K562 (cell line): Measurements from ENCODE around the gene RPRD1B.
A peak's percentile ranks its signal among the peaks of the same experiment; 100 is the strongest.

ENCODE experiments used
- EGR1 ChIP-seq: fragments of 450-650 bp; conservative IDR thresholded peaks from 2 replicates; pipeline ENCODE4 v1.6.1; 2017; ENCODE audit warnings: mild to moderate bottlenecking
- GATA2 ChIP-seq: sonication (generic); formaldehyde crosslinking; IDR thresholded peaks from 2 replicates; pipeline ENCODE4 v1.4.0; 2020; ENCODE audit warnings: mild to moderate bottlenecking, missing genetic modification reagents
- HNRNPL ChIP-seq: fragments of 200-400 bp; formaldehyde crosslinking; IDR thresholded peaks from 2 replicates; pipeline ENCODE4 v1.6.1; 2017; ENCODE audit warnings: low read depth, mild to moderate bottlenecking, low read length
- LCOR ChIP-seq: sonication (generic); formaldehyde crosslinking; IDR thresholded peaks from 2 replicates; pipeline ENCODE4 v1.8.0; 2022; ENCODE audit warnings: mild to moderate bottlenecking, missing genetic modification reagents
- POLR2A ChIP-seq: fragments of 450-650 bp; conservative IDR thresholded peaks from 2 replicates; pipeline ENCODE4 v1.6.1; 2016
- SIN3A ChIP-seq, 2 experiments: fragments of 150-350 bp in 1 of 2; IDR thresholded peaks; 2 replicates each; pipeline ENCODE4 v1.6.1; 2011 to 2016; ENCODE audit warnings: borderline replicate concordance in 2 of 2, low read depth in 2 of 2, low read length in 2 of 2, mild to moderate bottlenecking in 2 of 2, moderate library complexity in 2 of 2; ENCODE audit not compliant: control insufficient read depth in 1 of 2
- TF ChIP-seq, protein P1 (sequence below), 3 experiments: IDR thresholded peaks in 2 of 3; conservative IDR thresholded peaks in 1 of 3; 2 replicates each; pipeline ENCODE4 v1.5.1; 2011 to 2012; ENCODE audit warnings: low read length in 3 of 3, mild to moderate bottlenecking in 3 of 3, control low read depth in 2 of 3, improper control_type of control experiment in 1 of 3, inconsistent platforms in 1 of 3, low read depth in 1 of 3, mixed read lengths in 1 of 3, moderate library complexity in 1 of 3; ENCODE audit not compliant: insufficient read depth in 2 of 3

DNA sequence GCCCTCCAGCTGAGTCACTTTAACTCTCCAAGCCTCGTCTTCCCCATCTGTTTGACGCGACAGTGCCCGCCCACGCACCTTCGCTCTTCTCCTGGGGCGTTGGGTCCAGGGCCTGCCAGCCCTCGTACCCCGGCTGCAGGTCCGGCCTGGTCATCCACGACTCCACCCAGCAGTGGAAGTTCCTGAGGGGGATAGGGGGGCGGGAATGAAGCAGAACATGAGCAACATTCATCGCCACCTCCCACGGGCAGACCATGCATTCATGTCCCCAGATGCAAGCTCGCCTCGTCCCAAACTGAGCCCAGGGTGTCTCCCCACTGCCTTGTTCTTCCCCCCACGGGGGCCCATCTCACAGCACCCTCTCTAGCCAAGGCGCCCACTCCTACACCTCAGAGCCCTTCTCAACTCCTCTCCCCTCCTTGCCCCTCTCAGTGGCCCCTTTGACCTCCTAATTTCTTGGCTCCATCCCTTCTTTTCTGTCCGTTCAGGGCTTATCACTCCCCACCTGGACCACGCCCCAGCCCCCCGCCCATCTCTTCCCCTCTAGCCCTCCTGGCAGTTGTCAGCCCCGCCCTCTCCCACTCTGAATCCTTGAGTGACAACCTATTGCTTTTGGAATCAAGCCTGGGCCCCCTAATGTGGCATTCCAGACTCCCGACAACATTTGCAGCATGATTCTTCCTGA, 107.8 kb downstream of the RPRD1B start:
- TF ChIP-seq EGR1 = peak; percentile 67
- no peak for TF ChIP-seq POLR2A
- no peak for TF ChIP-seq LCOR (CRISPR knock-in tag)
- TF ChIP-seq, protein P1, sequence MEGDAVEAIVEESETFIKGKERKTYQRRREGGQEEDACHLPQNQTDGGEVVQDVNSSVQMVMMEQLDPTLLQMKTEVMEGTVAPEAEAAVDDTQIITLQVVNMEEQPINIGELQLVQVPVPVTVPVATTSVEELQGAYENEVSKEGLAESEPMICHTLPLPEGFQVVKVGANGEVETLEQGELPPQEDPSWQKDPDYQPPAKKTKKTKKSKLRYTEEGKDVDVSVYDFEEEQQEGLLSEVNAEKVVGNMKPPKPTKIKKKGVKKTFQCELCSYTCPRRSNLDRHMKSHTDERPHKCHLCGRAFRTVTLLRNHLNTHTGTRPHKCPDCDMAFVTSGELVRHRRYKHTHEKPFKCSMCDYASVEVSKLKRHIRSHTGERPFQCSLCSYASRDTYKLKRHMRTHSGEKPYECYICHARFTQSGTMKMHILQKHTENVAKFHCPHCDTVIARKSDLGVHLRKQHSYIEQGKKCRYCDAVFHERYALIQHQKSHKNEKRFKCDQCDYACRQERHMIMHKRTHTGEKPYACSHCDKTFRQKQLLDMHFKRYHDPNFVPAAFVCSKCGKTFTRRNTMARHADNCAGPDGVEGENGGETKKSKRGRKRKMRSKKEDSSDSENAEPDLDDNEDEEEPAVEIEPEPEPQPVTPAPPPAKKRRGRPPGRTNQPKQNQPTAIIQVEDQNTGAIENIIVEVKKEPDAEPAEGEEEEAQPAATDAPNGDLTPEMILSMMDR (IDR thresholded peaks at IDR 0.05 in 2 of 3, conservative IDR thresholded peaks at IDR 0.05 in 1 of 3; ENCODE audit: insufficient read depth in 2 of 3, low read depth in 1 of 3, low read length in 3 of 3) = no peak
- no peak for TF ChIP-seq HNRNPL
- TF ChIP-seq SIN3A (IDR thresholded peaks at IDR 0.05; ENCODE audit: borderline replicate concordance in 2 of 2, control insufficient read depth in 1 of 2, low read depth in 2 of 2, low read length in 2 of 2) = no peak
- TF ChIP-seq GATA2 (CRISPR knock-in tag) = no peak
